Measurements from ENCODE around the gene SH3PXD2A. TPM values are rescaled to one million over a fixed set of nuclear protein-coding genes. Genes with fewer than 3 reads are reported as not detected.

The SH3PXD2A gene
- total RNA-seq, 4 donors from 2014 or later: 9.4 to 20.6 (median 11.2) TPM

GRCh38 chr10:103824281-103824680, 31.1 kb downstream of the SH3PXD2A start:
- Histone ChIP-seq H3K27me3 (no peaks in the 10 kb centered on the region), H3K9me3 (no peaks in the 10 kb centered on the region), H3K4me3 (replicated peaks in 1 of 3) (no peak overlapping the region), H3K27ac (no peak overlapping the region), H3K4me1 (peaks cover 5 to 22% of the 10 kb centered on the region in 2 donors), H3K36me3 (no peaks in the 10 kb centered on the region)
- no peak for DNase-seq
- intact Hi-C loops (cut with DNase I): no loop called here
- TF ChIP-seq POLR2A (IDR thresholded peaks at IDR 0.05) (no peak), CTCF (IDR thresholded peaks at IDR 0.05) (no peak)
- WGBS, 2 donors: 80 to 85% methylated on average over 4 to 6 of the region's 6 CpGs

GRCh38 chr10:103823706-103824272, 31.6 kb downstream of the SH3PXD2A start:
- peaks cover 5 to 20% of the 10 kb centered on the region in 2 donors for H3K4me1 ChIP-seq

GRCh38 chr10:103822800-103823199, 32.6 kb downstream of the SH3PXD2A start:
- TF ChIP-seq POLR2A (IDR thresholded peaks at IDR 0.05) (no peak), CTCF (IDR thresholded peaks at IDR 0.05) (no peak)
- Histone ChIP-seq H3K9me3 (no peaks in the 10 kb centered on the region), H3K4me1 (peaks cover 5 to 18% of the 10 kb centered on the region in 2 donors), H3K36me3 (no peaks in the 10 kb centered on the region), H3K4me3 (replicated peaks in 1 of 3) (no peak overlapping the region), H3K27ac (no peak overlapping the region), H3K27me3 (no peaks in the 10 kb centered on the region)
- intact Hi-C loops (cut with DNase I): no loop called here
- DNase-seq: no peak
- WGBS, 2 donors: 78 to 82% methylated on average over 3 of the region's 3 CpGs

More at GRCh38 chr10:103823706-103824272, 31.6 kb downstream of the SH3PXD2A start:
- Histone ChIP-seq H3K27ac (no peak overlapping the region), H3K4me3 (replicated peaks in 1 of 3) (no peak overlapping the region), H3K27me3 (no peaks in the 10 kb centered on the region), H3K36me3 (no peaks in the 10 kb centered on the region), H3K9me3 (no peaks in the 10 kb centered on the region)
- intact Hi-C loops (cut with DNase I): no loop called here
- TF ChIP-seq POLR2A (IDR thresholded peaks at IDR 0.05) (no peak), CTCF (IDR thresholded peaks at IDR 0.05) (no peak)
- WGBS, 2 donors: 74 to 76% methylated on average over 8 of the region's 9 CpGs
- no peak for DNase-seq

GRCh38 chr10:103822107-103822716, 33.2 kb downstream of the SH3PXD2A start:
- intact Hi-C loops (cut with DNase I): no loop called here
- Histone ChIP-seq H3K4me3 (replicated peaks in 1 of 3) (no peak overlapping the region), H3K27ac (no peak overlapping the region), H3K9me3 (no peaks in the 10 kb centered on the region), H3K36me3 (no peaks in the 10 kb centered on the region), H3K4me1 (peaks cover 5 to 18% of the 10 kb centered on the region in 2 donors), H3K27me3 (no peaks in the 10 kb centered on the region)
- DNase-seq: no peak
- TF ChIP-seq CTCF (IDR thresholded peaks at IDR 0.05) (no peak), POLR2A (IDR thresholded peaks at IDR 0.05) (no peak)
- WGBS, 2 donors: 91 to 97% methylated on average over 5 of the region's 5 CpGs
